HepG2 (cell line): ENCODE data around the gene ZNF629. TPM values are rescaled to one million over a fixed set of nuclear protein-coding genes. Genes with fewer than 3 reads are reported as not detected.

ENCODE experiments used
- JDP2 ChIP-seq: sonication (generic); formaldehyde crosslinking; IDR thresholded peaks from 2 replicates; pipeline ENCODE4 v1.8.1; 2022; ENCODE audit warnings: missing genetic modification reagents, borderline replicate concordance
- MED1 ChIP-seq: sonication (generic); formaldehyde crosslinking; IDR thresholded peaks from 2 replicates; pipeline ENCODE4 v1.4.0; 2020; ENCODE audit warnings: missing genetic modification reagents
- NFE2L2 ChIP-seq: fragments of 150-350 bp; IDR thresholded peaks from 2 replicates; pipeline ENCODE4 v1.6.1; 2014; ENCODE audit warnings: low read length
- NR2F6 ChIP-seq, 2 experiments: IDR thresholded peaks; 2 replicates each; pipeline ENCODE4 v1.6.1; 2016; ENCODE audit warnings: antibody characterized with exemption in 1 of 2, mild to moderate bottlenecking in 1 of 2
- PRPF4 ChIP-seq: fragments of 200-400 bp; formaldehyde crosslinking; IDR thresholded peaks from 2 replicates; pipeline ENCODE4 v1.6.1; 2016; ENCODE audit warnings: low read length, low read depth; ENCODE audit not compliant: poor library complexity, severe bottlenecking
- SAP130 ChIP-seq: IDR thresholded peaks from 2 replicates; pipeline ENCODE4 v1.6.1; 2016; ENCODE audit warnings: low read depth
- SP5 ChIP-seq: IDR thresholded peaks from 2 replicates; pipeline ENCODE4 v1.6.1; 2016; ENCODE audit warnings: low read depth, borderline replicate concordance
- TOPORS ChIP-seq: sonication (generic); formaldehyde crosslinking; IDR thresholded peaks from 2 replicates; pipeline ENCODE4 v1.8.0; 2023; ENCODE audit warnings: mild to moderate bottlenecking, missing genetic modification reagents
- ZNF431 ChIP-seq: sonication (generic); formaldehyde crosslinking; IDR thresholded peaks from 2 replicates; pipeline ENCODE4 v1.9.0; 2022; ENCODE audit warnings: missing genetic modification reagents, low read depth, mild to moderate bottlenecking, borderline replicate concordance
- ZNF629 ChIP-seq: sonication (generic); formaldehyde crosslinking; conservative IDR thresholded peaks from 2 replicates; pipeline ENCODE4 v1.5.0; 2020; ENCODE audit warnings: missing genetic modification reagents
- ZNF678 ChIP-seq: sonication (generic); formaldehyde crosslinking; IDR thresholded peaks from 2 replicates; pipeline ENCODE4 v1.4.0; 2020; ENCODE audit warnings: mild to moderate bottlenecking, missing genetic modification reagents
- polyA plus RNA-seq, 8 experiments: library from polyadenylated mRNA; depleted of rRNA in 3 of 8; stranded (reverse) in 7 of 8; unstranded in 1 of 8; fragments of >200 nt; fragmentation: Illumina TruSeq in 4 of 8; extraction: Trizol in 4 of 8; gene quantifications; 2 replicates each; pipeline versions ENCODE4 v1.2.1 to v1.2.3, GENCODE V29; 2011 to 2016; ENCODE audit warnings: low read depth in 4 of 8, missing spikeins in 1 of 8, mixed read lengths in 1 of 8; ENCODE audit not compliant: insufficient read depth in 1 of 8
- total RNA-seq, 5 experiments: library from RNA; depleted of rRNA; stranded (reverse); fragments of >200 nt; fragmentation: Illumina TruSeq; extraction: Trizol; gene quantifications; 2 replicates each; pipeline ENCODE4 v1.2.3, GENCODE V29; 2016; ENCODE audit warnings: low read depth in 1 of 5
- TF ChIP-seq, protein P1 (sequence below): sonication (generic); formaldehyde crosslinking; IDR thresholded peaks from 2 replicates; pipeline ENCODE4 v1.5.1; 2020; ENCODE audit warnings: missing genetic modification reagents, mild to moderate bottlenecking, borderline replicate concordance
- TF ChIP-seq, protein P2 (sequence below): sonication (generic); formaldehyde crosslinking; IDR thresholded peaks from 2 replicates; pipeline ENCODE4 v1.4.0; 2020; ENCODE audit warnings: low read depth, mild to moderate bottlenecking, missing genetic modification reagents
- TF ChIP-seq, protein P3 (sequence below): IDR thresholded peaks from 2 replicates; pipeline ENCODE4 v1.6.1; 2012; ENCODE audit warnings: low read length, improper control_type of control experiment
- TF ChIP-seq, protein P4 (sequence below): sonication (generic); formaldehyde crosslinking; IDR thresholded peaks from 2 replicates; pipeline ENCODE4 v1.4.0; 2020; ENCODE audit warnings: missing genetic modification reagents; ENCODE audit errors: not compliant biosample characterization
- TF ChIP-seq, protein P5 (sequence below): sonication (generic); formaldehyde crosslinking; IDR thresholded peaks from 2 replicates; pipeline ENCODE4 v1.8.0; 2022; ENCODE audit warnings: missing genetic modification reagents, mild to moderate bottlenecking, moderate library complexity, borderline replicate concordance
- TF ChIP-seq, protein P6 (sequence below): sonication (generic); formaldehyde crosslinking; IDR thresholded peaks from 2 replicates; pipeline ENCODE4 v1.4.0; 2020; ENCODE audit warnings: missing genetic modification reagents, borderline replicate concordance

The ZNF629 gene
- total and polyA plus RNA-seq, 2 of the 13 experiments (the other 11 are each of a cell fraction or from before 2014, with no cell fraction given) = 6.1 to 16.5 TPM

DNA sequence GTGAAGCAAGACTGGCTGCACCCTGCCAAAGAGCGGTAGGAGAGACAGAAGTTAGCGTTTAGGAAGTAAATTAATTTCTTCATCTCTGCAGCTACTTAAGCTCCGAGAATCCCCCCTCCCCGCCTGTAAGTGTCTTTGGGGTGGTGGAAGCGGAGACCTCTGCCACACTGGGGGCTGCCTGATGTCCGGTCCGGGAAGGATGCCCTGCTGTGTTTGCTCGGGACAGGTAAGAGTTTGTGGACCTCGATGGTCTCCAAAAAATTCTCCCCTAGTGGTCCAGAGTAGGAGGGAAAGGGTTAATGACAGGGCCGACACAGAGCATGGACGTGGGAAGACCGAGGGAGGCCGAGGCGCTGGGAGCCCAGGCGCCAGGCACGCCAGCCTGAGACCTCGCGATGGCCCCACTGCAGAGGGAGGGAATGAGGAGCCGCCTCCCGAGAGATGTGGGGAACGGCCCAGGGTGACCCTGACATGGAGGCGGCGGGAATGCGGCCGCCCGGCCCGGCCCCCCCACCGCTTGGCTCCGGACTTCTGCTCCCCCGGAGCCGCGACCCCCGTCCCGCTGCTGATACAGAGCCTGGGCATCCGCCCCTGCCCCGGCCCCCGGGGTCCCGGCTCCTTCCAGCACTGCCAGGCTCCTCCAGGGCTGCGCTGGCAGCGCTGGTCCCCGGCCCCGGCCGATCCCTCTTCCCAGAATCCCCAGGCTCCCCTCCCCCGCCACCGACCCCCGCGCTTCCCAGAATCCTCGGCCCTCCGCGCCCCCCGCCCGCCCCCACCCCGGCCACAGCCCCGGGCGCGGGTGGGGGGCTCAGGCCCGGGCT, 680 bp downstream of the ZNF629 start (continued):
- TF ChIP-seq, protein P1, sequence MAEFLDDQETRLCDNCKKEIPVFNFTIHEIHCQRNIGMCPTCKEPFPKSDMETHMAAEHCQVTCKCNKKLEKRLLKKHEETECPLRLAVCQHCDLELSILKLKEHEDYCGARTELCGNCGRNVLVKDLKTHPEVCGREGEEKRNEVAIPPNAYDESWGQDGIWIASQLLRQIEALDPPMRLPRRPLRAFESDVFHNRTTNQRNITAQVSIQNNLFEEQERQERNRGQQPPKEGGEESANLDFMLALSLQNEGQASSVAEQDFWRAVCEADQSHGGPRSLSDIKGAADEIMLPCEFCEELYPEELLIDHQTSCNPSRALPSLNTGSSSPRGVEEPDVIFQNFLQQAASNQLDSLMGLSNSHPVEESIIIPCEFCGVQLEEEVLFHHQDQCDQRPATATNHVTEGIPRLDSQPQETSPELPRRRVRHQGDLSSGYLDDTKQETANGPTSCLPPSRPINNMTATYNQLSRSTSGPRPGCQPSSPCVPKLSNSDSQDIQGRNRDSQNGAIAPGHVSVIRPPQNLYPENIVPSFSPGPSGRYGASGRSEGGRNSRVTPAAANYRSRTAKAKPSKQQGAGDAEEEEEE (CRISPR knock-in tag) = no peak
- TF ChIP-seq MED1 (CRISPR knock-in tag) (no peak), SP5 (no peak), ZNF431 (CRISPR knock-in tag) (no peak), TOPORS (CRISPR knock-in tag) (no peak), PRPF4 (no peak), NFE2L2 (no peak), NR2F6 (IDR thresholded peaks at IDR 0.05) (no peak), NR2F6 (CRISPR knock-in tag; IDR thresholded peaks at IDR 0.05) (0 out of 2 replicates have a peak, but pooled peaks have one; percentile 6), ZNF678 (CRISPR knock-in tag) (no peak), JDP2 (no peak), ZNF629 (CRISPR knock-in tag) (no peak; the same call in 1 of the 2 replicates), SAP130 (CRISPR knock-in tag) (no peak; the same call in 1 of the 2 replicates)
- TF ChIP-seq, protein P2, sequence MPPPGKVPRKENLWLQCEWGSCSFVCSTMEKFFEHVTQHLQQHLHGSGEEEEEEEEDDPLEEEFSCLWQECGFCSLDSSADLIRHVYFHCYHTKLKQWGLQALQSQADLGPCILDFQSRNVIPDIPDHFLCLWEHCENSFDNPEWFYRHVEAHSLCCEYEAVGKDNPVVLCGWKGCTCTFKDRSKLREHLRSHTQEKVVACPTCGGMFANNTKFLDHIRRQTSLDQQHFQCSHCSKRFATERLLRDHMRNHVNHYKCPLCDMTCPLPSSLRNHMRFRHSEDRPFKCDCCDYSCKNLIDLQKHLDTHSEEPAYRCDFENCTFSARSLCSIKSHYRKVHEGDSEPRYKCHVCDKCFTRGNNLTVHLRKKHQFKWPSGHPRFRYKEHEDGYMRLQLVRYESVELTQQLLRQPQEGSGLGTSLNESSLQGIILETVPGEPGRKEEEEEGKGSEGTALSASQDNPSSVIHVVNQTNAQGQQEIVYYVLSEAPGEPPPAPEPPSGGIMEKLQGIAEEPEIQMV (CRISPR knock-in tag) = 0 out of 2 replicates have a peak, but pooled peaks have one; percentile 42
- TF ChIP-seq, protein P3, sequence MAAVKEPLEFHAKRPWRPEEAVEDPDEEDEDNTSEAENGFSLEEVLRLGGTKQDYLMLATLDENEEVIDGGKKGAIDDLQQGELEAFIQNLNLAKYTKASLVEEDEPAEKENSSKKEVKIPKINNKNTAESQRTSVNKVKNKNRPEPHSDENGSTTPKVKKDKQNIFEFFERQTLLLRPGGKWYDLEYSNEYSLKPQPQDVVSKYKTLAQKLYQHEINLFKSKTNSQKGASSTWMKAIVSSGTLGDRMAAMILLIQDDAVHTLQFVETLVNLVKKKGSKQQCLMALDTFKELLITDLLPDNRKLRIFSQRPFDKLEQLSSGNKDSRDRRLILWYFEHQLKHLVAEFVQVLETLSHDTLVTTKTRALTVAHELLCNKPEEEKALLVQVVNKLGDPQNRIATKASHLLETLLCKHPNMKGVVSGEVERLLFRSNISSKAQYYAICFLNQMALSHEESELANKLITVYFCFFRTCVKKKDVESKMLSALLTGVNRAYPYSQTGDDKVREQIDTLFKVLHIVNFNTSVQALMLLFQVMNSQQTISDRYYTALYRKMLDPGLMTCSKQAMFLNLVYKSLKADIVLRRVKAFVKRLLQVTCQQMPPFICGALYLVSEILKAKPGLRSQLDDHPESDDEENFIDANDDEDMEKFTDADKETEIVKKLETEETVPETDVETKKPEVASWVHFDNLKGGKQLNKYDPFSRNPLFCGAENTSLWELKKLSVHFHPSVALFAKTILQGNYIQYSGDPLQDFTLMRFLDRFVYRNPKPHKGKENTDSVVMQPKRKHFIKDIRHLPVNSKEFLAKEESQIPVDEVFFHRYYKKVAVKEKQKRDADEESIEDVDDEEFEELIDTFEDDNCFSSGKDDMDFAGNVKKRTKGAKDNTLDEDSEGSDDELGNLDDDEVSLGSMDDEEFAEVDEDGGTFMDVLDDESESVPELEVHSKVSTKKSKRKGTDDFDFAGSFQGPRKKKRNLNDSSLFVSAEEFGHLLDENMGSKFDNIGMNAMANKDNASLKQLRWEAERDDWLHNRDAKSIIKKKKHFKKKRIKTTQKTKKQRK = no peak
- TF ChIP-seq, protein P4, sequence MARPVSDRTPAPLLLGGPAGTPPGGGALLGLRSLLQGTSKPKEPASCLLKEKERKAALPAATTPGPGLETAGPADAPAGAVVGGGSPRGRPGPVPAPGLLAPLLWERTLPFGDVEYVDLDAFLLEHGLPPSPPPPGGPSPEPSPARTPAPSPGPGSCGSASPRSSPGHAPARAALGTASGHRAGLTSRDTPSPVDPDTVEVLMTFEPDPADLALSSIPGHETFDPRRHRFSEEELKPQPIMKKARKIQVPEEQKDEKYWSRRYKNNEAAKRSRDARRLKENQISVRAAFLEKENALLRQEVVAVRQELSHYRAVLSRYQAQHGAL = no peak
- TF ChIP-seq, protein P5, sequence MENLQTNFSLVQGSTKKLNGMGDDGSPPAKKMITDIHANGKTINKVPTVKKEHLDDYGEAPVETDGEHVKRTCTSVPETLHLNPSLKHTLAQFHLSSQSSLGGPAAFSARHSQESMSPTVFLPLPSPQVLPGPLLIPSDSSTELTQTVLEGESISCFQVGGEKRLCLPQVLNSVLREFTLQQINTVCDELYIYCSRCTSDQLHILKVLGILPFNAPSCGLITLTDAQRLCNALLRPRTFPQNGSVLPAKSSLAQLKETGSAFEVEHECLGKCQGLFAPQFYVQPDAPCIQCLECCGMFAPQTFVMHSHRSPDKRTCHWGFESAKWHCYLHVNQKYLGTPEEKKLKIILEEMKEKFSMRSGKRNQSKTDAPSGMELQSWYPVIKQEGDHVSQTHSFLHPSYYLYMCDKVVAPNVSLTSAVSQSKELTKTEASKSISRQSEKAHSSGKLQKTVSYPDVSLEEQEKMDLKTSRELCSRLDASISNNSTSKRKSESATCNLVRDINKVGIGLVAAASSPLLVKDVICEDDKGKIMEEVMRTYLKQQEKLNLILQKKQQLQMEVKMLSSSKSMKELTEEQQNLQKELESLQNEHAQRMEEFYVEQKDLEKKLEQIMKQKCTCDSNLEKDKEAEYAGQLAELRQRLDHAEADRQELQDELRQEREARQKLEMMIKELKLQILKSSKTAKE (CRISPR knock-in tag) = peak; percentile 2; the same call in 1 of the 2 replicates
- TF ChIP-seq, protein P6, sequence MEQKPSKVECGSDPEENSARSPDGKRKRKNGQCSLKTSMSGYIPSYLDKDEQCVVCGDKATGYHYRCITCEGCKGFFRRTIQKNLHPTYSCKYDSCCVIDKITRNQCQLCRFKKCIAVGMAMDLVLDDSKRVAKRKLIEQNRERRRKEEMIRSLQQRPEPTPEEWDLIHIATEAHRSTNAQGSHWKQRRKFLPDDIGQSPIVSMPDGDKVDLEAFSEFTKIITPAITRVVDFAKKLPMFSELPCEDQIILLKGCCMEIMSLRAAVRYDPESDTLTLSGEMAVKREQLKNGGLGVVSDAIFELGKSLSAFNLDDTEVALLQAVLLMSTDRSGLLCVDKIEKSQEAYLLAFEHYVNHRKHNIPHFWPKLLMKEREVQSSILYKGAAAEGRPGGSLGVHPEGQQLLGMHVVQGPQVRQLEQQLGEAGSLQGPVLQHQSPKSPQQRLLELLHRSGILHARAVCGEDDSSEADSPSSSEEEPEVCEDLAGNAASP (CRISPR knock-in tag) = peak; percentile 56; the same call in 1 of the 2 replicates
